Right renal pelvis (tissue), 4 donors: ENCODE results near the gene BRCC3. TPM values are rescaled to one million over a fixed set of nuclear protein-coding genes. Genes with fewer than 3 reads are reported as not detected.

Experiments used
- DNase-seq, 4 donors: peaks; one replicate each; pipeline ENCODE4 v3.0.0-alpha.2; 2013; ENCODE audit warnings: low read depth in 4 of 4, low spot score in 3 of 4, missing footprints in 1 of 4
- polyA plus RNA-seq, 4 donors: library from polyadenylated mRNA; unstranded; fragments of 120-200 nt; gene quantifications; one replicate each; pipeline ENCODE4 v1.2.1, GENCODE V29; 2013; ENCODE audit not compliant: insufficient read length in 4 of 4

Gene BRCC3
- polyA plus RNA-seq, 4 donors, result 27.1 to 31.2 (median 29.8) TPM

DNA sequence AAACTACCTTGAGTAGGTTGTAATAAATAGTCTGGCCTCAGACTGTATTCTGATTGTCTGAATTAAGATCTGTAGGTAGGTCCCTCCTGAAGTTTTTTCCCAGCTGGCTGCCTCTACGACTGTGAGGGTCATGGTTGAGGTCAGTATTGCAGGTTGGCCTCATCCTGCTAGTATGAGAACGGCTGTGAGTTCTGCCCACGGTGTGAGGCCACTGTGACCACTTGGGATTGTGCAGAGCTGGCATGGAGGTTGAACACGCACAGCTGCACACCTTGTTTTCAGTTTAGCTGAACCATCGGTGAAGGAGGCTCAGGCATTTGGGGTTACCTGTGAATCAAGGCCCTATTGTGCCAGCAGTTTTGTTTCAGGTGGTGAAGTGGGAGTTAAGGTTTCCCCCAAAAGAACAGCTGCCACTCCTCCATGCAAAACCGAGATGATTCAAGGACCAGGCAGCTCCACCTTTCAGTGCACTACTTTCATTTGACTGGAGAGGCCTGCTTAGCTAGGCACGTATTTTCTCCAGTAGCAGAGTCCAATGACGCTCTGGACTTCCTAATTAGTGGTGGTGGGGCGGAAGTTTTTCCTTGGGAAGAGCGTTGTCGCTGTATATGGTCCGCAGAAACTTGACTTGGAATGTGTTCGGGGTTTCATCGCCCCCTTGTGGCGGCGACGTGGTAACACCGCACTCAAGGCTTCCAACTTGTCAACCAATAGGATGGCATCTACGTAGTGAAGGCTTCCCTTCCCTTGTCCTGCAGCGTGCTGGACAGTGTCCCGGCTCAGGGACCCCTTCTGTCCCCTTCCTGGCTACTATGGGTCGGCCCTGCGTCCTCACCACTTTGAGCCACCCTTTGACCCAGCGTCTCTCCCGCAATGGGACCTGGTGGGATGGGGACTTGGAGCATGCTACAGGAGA, 14.2 kb upstream of the BRCC3 start:
- DNase-seq, result peak in 3 of 4 donors; percentile 48 to 61 (median 52)

DNA sequence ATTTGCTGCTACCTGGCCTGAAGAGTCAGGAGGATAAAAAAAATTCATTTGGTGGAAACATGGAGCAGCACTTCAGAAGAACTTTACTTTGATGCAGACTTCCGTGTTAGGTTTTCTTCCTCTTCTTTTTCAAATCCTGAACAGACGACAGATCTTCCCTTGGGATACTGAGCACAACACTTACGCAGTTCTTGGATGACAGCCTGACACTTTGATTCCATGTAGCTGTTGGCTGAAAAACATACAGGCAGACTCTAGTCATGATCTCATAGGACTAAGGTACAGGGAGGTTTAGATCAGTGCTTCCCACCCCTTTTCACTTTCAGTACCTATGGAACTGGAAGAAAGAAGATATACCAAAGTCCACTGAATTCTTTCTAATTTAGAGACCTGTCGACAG, 9.5 kb upstream of the BRCC3 start:
- no peak for DNase-seq

DNA sequence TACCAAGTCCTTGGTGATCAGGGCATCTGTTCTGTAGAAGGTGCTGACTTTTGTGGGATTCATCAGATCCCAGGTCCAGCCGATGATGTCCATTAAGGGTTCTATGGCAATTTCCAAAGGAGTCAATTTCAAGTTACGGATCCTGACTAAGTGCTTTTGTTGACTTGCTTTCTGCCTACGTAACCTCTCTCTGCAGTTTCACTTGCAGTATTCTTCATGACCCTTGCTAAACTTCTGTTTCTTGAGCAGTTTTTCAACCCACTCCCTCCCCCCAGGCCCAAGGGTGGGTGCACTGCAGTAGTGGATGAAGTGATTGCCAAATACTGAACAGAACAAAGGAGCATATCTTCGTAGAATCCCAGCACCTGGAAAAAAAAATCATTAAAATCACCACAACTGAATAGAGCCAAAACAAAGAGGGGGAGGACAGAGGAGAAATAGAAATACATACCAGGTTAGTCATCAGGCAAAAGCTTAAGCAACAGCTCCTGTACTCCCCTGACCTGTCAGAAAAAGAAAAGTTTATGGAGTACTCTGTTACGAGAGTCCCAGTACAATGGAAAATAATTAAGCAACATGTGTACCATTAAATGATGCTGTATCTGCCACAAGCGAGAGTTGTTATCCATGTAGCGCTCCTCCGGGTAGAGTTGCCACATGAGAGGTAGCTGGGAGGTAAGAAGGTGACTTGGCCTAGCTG, 6.1 kb upstream of the BRCC3 start:
- DNase-seq, result no peak

DNA sequence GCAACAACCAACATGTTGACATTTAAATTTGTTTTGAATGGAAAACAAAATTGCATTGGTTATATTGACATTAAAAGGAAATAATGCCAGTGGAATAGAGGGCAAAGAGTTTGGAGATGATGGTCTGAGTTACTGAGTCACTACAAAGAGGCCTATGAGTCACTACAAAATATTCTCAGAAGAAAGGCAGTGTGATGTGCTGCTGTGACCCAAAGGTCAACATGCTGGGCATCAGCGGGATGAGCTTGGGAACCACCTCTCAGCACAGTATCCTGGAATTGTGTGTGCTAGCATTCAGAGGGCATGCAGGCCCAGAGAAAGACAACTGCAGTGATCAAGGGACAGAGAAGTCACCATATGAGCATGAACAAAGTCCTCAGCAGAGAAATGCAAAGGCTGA, 3.1 kb upstream of the BRCC3 start:
- DNase-seq, result no peak

DNA sequence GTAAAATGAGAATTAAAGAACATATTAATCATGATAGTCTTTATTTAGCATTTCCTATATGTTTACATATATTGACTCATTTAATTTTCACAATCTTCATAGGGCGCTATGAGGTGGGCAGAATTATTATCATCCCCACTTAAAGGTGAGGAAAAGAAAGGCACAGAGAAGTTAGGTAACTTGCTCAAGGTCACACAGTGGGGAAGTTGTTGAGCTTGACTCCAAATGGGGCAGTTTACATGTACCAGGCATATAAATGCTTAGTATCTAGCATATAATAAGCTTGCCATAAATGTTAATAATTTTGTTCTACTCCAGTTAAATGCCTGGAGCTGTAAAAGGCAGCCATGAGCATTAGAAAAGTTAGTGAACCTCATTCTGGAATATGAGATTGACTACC, 1.9 kb upstream of the BRCC3 start:
- no peak for DNase-seq

DNA sequence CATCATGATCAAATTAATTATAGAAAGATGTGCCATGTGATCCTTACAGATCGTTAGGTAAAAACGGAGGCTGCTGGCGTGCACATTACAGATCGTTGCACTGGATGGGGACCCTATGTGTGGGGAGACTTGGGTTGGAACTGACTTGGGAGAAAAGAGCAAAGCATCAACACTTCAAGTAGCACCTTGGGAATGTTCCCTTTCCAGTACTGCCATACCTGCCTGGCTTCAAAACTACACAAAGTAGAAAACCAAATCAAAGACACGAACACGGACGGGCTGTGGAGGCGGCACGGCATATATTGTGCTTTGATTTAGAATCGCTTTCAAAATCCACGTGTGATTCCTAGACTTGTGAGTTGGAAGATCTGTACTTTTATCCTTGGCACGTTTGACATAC, 1.3 kb upstream of the BRCC3 start:
- no peak for DNase-seq

DNA sequence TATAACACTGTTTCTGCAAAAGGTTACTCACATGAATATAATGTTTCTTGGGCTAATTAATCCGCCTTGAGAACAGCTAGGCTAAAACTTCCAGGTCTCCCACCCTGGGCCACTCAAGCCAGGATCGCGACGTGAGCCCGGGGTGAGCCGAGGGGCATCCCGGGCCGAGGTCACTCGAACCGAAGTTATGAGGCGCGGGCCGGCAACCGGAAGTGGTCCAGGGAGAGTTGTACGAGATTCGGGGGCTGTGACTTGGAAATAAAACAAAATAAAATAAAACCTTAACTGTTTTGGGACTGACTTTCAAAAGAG, 689 bp upstream of the BRCC3 start:
- no peak for DNase-seq

DNA sequence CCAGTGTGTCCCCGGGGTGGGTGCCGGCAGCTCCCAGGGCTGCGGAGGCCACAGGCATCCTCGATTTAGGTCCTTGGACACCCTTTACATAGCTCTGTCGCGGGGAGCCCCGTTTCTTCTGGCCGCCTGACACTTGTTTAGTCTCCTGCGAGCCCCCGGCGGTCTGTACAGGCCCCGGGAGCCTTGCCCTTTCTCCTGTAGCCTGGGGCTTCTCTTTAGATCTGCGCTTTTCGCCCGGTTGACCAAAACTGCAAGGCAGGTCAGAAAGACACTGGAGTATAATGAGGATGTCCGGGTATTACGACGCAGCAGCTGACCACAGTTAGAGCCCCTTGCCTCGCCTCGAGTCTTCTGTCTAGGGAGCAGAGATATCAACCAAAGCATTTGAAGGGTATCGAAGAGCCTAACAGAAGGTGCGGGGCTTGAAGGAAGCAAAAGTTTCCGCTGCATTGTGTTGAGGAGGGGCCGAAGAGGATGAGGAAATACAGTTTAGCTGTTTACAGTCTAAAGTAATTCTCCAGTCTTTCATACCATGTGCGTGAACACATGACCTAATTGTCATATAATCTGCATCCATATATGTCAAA, 479 bp downstream of the BRCC3 start:
- no peak for DNase-seq

DNA sequence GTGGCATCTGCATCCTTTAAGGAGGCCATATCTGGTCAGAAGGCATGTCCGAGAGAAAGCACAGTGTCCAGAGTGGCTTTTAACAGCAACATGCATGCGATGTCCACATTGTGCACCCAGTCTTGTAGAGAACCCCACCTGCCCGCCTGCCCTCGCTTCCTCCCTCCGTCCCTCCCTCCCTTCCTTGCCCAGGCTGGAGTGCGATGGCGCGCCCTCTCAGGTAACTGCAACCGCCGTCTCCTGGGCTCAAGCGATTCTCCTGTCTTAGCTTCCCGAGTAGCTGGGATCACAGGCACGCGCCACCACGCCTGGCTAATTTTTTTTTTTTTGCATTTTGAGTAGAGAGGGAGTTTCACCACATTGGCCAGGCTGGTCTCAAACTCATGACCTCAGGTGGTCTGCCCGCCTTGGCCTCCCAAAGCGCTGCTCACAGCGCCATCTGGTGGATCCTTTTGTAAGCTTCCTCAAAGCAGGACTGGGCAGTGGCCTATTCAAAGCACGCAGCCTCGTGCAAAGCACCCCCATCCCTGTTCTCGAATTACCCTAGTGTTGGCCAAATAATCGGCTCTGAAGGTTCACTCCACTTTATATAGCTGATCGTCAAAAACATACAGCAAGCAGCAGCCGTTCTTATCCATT, 15.0 kb downstream of the BRCC3 start:
- no peak for DNase-seq

DNA sequence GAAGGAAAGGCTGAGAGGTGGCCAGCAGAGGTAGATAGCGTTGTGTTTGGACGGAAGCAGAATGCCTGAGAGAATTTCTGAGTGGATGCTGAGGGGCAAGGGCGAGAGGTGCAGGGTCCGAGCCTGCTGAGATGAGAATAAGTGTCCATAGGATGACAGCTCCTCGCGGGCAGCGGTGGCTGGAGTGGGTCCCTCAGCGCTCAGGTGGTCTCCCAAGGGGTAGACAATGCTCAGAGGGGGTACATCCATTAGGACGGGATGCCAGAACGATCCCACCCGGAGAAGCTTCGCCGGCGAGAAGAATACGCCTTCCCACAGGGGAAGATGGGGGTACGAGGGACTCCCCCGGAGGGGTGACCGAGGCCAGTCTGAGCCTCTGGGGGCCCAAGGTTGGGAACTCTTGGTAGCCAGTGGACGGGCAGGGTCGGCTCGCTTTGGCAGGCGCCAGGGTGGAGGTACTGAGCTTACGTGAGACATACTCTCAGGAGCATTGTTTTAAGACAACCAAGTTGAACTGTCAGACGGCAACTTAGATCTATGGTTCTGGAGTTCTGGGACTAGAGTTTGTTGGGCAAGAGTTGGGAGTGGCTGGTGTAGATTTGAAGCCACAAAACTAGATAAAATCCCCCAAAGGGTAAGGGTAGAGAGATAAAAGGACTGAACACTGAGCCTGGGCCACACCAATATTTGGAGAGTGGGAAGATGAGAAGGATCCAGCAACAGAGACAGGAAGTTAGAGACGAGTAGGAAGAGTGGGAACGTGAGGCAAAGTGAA, 15.8 kb downstream of the BRCC3 start:
- DNase-seq, result no peak

DNA sequence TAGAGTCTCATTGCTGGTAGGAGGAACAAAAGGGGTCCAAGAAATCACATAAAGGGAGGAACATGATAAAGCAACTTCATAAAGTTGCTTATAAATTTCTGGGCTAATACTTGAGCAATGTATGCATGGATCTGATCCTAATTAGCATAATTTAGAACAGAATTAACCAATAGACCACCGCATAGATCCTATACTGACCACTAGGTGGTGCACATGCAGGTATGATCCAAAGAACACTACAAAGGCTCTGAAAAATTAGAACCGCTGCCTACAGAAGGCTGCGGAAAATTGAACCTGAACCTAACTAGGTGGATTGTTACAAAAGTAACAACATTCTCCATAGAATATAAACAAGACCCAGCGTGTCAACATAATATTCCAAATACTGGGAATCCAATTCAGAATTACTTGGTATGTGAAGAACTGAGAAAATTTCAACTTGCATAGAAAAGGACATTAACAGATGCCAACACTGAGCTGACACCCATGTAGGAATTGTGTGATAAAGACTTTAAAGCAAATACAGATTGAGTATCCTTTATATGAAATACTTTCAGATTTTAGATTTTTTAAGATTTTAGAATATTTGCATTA, 23.3 kb downstream of the BRCC3 start:
- DNase-seq, result no peak

DNA sequence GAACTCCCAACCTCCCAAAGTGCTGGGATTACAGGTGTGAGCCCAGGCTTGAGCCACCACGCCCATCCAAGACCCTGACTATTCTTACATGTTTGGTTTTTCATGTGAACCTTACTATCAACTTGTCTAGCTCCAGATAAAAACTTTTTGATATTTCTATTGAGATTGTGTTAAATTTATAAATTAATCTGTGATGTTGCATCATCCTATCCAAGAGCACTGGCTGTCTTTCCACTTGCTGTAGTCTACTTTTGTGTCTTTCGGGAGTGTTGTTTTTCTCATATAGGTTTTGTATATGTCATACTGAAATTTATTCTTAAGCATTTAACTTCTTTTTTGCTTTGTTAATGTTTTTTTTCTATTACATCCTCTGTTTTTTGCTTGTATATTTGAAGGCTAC, 34.6 kb downstream of the BRCC3 start:
- DNase-seq, result no peak

DNA sequence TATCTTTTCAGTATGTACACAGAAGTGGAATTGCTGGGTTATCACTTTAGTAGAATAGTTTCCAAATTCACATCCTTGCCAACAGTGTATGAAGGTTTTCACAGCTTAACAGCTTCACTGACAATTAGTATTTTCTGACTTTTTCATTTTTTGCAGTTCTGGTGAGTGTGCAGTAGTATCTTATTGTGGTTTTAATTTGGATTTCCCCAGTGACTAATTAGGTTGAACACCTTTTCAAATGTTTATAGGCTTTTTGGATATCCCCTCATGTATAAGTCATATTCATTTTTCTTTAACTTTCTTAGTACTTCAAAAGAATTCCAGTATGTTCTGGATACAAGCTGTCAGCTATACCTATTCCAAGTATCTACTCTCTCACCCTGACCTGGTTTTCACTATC, 37.1 kb downstream of the BRCC3 start:
- no peak for DNase-seq

DNA sequence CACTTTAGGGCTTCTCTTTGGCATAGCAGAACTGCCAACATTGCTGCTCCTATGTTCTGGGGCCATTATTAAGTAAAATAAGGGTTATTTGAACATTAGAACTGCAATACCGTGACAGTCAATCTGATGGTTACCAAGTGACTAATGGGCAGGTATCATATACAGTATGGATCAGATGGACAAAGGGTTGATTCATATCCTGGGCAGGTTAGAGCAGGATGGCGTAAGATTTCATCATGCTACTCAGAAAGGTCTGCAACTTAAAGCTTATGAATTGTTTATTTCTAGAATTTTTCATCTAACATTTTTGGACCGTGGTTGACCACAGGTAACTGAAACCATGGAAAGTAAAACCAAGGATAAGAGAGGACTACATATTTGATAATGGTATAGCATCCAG, 40.9 kb downstream of the BRCC3 start:
- no peak for DNase-seq

DNA sequence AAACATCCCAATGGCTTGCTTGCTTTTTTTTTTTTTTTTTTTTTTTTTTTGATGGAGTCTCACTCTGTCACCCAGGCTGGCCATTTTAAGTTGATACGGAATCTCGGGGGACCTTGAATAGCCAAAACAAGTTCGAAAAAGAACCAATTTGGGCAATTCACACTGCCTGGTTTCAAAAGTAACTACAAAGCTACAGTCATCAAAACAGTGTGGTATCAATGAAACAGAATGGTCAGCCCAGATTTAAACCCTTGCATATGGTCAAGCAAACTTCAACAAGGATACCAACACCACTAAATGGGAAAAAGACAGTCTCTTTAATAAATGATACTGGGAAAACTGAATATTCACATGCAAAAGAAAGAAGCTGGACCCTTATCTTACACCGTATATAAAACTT, 41.8 kb downstream of the BRCC3 start:
- no peak for DNase-seq

DNA sequence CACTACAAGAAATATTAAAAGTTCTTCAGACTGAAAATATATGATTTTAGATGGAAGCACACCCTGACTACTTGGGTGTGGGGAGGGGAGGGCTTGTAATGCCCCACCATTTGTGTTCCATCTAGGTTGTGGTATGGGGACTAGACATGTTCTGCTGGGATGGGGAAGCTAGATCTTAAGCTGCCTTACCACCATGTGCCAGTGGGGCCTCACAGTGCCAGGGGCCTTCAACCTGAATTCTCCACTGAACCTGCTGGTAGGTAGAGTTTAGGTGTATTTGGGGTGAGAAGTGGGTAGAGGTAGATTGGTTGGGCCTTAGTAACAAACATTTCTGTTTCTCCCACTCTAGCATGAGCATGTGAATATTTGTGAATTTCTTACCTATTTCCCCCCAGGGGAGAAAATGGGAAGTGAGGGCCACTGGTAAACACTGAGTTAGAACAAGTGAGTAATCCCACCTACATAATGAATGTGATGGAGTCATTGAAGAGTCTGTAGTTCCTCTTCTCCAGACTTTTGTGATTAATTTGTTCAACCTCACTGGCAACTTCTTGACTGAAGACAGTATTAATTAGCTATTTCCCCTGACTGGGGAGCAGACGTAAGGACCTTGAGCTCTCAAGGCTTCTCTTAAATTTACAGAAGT, 44.0 kb downstream of the BRCC3 start:
- no peak for DNase-seq

DNA sequence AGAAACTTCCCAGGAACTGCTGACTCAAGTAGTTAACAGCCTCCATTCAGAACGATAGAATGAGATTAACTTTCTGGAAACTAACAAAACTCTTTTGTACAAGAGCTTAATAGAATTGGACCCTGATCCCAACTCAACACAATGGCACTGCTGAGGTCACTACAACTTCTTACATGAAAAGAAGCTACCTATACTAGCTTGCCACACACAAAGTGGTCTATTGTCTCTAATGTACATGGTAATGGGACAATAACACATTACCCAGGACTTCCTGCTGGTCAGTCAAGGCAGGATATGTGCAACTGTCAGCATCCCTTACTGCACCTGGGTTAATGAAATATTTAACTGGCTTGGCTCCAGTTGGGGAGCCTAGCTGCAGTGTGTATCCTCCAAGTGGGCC, 56.2 kb downstream of the BRCC3 start:
- DNase-seq, result no peak

DNA sequence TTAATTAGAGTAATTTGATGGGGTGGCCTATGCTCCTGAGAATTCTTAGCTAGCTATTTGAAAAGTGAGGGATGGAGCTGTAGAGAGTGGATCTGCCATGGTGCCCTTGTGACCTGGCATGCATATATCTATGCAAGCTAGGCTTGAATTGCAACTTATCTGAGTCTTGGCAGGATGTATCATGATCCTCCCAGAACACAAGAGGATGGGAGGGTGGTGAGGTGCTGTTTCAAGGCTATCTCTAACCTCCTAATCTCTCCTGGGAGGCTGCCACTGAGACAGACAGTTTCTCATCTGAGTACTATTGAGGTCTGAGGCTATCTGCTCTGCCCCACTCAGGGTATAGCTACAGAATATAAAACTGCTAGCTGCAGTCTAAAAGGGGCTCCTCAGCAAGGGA, 56.6 kb downstream of the BRCC3 start:
- DNase-seq, result no peak

DNA sequence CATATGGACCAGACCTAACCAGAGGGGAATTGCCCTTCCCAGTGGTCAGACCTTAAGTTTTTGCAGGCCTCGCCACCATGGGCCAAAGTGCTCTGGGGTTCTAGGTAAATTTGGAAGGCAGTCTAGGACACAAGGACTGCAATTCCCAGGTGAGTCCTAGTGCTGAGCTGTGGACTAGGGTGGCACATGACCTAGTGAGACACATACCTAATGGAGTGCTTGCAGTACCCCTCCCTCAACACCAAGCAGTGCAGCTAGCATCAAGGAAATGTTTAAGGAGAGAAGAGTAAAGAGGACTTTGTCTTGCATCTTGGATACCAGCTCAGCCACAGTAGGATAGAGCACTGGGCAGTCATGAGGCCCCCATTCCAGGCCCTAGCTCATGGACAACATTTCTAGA, 60.8 kb downstream of the BRCC3 start:
- no peak for DNase-seq

DNA sequence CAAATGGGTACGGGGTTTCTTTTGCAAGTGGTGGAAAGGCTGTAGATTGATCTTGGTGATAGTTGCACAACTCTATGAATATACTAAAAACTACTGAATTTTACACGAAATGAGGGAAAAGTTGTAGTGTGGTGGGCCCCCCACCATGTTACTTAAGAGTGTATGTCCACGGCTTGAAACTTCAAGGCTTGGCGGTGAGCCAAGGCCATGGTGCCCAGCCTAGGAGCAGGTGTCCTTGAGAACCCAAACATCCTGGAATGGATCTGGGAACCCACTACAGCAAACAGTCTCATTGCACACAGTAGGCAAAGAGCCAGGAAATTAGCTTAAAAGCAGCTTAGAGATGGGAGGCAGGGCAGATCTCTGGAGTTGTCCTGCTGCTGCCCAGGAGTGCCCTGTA, 62.9 kb downstream of the BRCC3 start:
- DNase-seq, result no peak
